MM.1S (cell line): ENCODE results near the gene CA9.

Experiments used
- DNase-seq: peaks from one replicate; pipeline ENCODE4 v3.0.0-alpha.2; 2015
- H2AFZ ChIP-seq: fragments of 300-600 bp; sonication (generic); 2 replicates; pipeline ENCODE4 v1.6.0; 2016; ENCODE audit warnings: antibody characterized with exemption, low read length
- H3F3A ChIP-seq: fragments of 300-600 bp; sonication (generic); 2 replicates; pipeline ENCODE4 v1.6.1; 2016; ENCODE audit warnings: mild to moderate bottlenecking, antibody characterized with exemption, low read length, moderate library complexity, mixed read lengths; ENCODE audit not compliant: insufficient read depth
- H3K27ac ChIP-seq: fragments of 300-600 bp; sonication (generic); 2 replicates; pipeline ENCODE4 v1.5.1; 2016; ENCODE audit warnings: mild to moderate bottlenecking, low read length
- H3K27me3 ChIP-seq: fragments of 300-600 bp; sonication (generic); replicated peaks from 2 replicates; pipeline ENCODE4 v1.6.0; 2016; ENCODE audit warnings: low read length; ENCODE audit not compliant: insufficient read depth
- H3K36me3 ChIP-seq: fragments of 300-600 bp; sonication (generic); replicated peaks from 2 replicates; pipeline ENCODE4 v1.6.1; 2016; ENCODE audit warnings: mild to moderate bottlenecking, low read length, mixed read lengths; ENCODE audit not compliant: insufficient read depth
- H3K4me1 ChIP-seq: fragments of 300-600 bp; sonication (generic); 2 replicates; pipeline ENCODE4 v1.6.1; 2016; ENCODE audit warnings: low read length, mixed read lengths
- H3K4me2 ChIP-seq: fragments of 300-600 bp; sonication (generic); 2 replicates; pipeline ENCODE4 v1.6.0; 2016; ENCODE audit warnings: low read depth, low read length
- H3K4me3 ChIP-seq: fragments of 300-600 bp; sonication (generic); 2 replicates; pipeline ENCODE4 v1.5.1; 2016; ENCODE audit warnings: low read length, mixed read lengths
- H3K79me2 ChIP-seq: fragments of 300-600 bp; sonication (generic); 2 replicates; pipeline ENCODE4 v1.6.1; 2016; ENCODE audit warnings: mixed run types, low read length, mixed read lengths
- H3K9ac ChIP-seq: fragments of 300-600 bp; sonication (generic); 2 replicates; pipeline ENCODE4 v1.6.1; 2016; ENCODE audit warnings: low read length, mixed read lengths
- H3K9me2 ChIP-seq: fragments of 300-600 bp; sonication (generic); replicated peaks from 2 replicates; pipeline ENCODE4 v1.6.1; 2016; ENCODE audit warnings: mild to moderate bottlenecking, low read length, mixed read lengths; ENCODE audit not compliant: insufficient read depth
- H3K9me3 ChIP-seq: fragments of 300-600 bp; sonication (generic); replicated peaks from 2 replicates; pipeline ENCODE4 v1.6.1; 2016; ENCODE audit warnings: mild to moderate bottlenecking, low read length, mixed read lengths; ENCODE audit not compliant: insufficient read depth
- H4K20me1 ChIP-seq: fragments of 300-600 bp; sonication (generic); 2 replicates; pipeline ENCODE4 v1.6.1; 2016; ENCODE audit warnings: mild to moderate bottlenecking, low read length, moderate library complexity, mixed read lengths; ENCODE audit not compliant: insufficient read depth
- EZH2 ChIP-seq: fragments of 300-600 bp; sonication (generic); optimal IDR thresholded peaks from 2 replicates; pipeline ENCODE3; 2017; ENCODE audit warnings: low read depth, mild to moderate bottlenecking, antibody characterized with exemption, low read length, mixed read lengths
- EZH2phosphoT487 ChIP-seq: fragments of 300-600 bp; sonication (generic); IDR thresholded peaks from 2 replicates; pipeline ENCODE4 v1.6.1; 2018; ENCODE audit warnings: antibody characterized with exemption, low read length
- TF ChIP-seq, protein P1 (sequence below): fragments of 300-600 bp; sonication (generic); IDR thresholded peaks from 2 replicates; pipeline ENCODE4 v1.5.1; 2016; ENCODE audit warnings: antibody characterized with exemption, low read length, mixed read lengths

Gene CA9

DNA sequence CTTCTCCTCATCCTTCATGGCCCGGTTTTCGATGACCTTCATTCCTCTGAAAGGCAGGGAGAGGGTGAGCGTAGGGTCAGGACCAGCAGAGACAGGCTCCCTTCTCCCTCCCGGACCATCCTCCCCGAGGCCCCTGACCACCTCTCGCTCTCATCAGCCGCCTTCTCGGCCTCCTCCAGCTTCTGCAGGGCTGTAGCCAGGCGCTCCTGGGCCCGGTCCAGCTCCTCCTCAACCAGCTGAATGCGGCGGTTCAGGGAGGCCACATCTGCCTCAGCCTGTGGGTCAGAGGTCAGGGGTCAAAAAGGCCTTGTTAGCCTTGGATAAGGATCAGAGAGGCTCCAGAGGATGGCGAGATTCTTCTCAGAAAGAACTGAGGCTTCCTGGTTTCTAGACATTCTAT is 11.8 kb downstream of the CA9 start:
- Histone ChIP-seq H3K4me2 (no peak overlapping the region), H3K9ac (no peak overlapping the region), H3K36me3 (no peaks in the 10 kb centered on the region), H3F3A (no peaks in the 10 kb centered on the region), H4K20me1 (no peaks in the 10 kb centered on the region), H3K4me3 (no peak overlapping the region), H3K9me2 (no peaks in the 10 kb centered on the region), H2AFZ (no peak overlapping the region), H3K9me3 (no peaks in the 10 kb centered on the region), H3K27me3 (no peaks in the 10 kb centered on the region), H3K4me1 (no peaks in the 10 kb centered on the region), H3K27ac (no peak overlapping the region), H3K79me2 (no peaks in the 10 kb centered on the region)
- no peak for DNase-seq
- TF ChIP-seq EZH2 (no peak), EZH2phosphoT487 (no peak)
- TF ChIP-seq, protein P1, sequence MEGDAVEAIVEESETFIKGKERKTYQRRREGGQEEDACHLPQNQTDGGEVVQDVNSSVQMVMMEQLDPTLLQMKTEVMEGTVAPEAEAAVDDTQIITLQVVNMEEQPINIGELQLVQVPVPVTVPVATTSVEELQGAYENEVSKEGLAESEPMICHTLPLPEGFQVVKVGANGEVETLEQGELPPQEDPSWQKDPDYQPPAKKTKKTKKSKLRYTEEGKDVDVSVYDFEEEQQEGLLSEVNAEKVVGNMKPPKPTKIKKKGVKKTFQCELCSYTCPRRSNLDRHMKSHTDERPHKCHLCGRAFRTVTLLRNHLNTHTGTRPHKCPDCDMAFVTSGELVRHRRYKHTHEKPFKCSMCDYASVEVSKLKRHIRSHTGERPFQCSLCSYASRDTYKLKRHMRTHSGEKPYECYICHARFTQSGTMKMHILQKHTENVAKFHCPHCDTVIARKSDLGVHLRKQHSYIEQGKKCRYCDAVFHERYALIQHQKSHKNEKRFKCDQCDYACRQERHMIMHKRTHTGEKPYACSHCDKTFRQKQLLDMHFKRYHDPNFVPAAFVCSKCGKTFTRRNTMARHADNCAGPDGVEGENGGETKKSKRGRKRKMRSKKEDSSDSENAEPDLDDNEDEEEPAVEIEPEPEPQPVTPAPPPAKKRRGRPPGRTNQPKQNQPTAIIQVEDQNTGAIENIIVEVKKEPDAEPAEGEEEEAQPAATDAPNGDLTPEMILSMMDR, result no peak

DNA sequence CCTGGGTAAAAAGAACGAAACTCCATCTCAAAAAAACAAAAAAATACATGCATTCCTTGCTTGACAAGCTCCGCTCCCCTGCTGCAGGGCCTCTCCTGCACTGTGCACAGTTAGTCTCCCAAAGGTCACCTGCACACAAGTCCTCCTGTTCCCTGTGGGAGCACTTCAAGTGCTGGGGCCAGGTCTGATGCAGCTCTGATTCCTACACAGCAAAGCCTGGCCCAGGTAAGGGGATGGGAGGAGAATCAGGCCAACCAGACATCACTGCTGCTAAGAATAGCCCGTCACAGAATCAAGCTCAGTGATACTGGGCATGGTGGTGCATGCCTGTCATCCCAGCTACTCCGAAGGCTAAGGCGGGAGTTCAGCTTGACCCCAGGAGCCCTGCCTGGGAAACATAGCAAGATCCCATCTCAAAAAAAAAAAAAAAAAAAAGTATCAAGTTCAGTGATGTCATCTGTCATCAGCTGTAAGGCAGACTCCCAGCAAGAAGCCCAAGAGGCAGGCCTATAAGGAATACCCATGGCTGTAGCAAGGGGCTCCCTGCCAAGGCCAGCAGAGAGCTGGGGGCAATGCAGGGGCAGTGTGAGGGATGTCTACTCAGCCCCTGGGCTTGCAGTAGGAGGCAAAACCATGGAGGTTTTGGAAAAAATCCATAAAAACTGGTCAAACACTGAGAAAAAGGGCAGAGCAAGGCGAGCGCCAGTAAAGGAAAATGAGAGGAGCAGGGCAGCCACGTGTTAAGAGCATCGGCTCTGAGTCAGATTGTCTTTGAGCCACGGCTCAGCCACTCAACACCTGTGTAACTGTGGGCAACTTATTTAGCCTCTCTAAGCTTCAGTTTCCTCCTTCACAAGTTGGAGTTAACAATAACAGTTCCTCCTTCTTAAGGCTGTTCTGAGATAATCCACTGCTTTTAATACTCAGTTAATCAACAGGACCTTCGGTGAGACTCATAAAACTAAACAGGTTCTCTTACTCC is 12.8 kb downstream of the CA9 start:
- TF ChIP-seq, protein P1, result no peak
- TF ChIP-seq EZH2phosphoT487 (no peak), EZH2 (no peak)
- H4K20me1 ChIP-seq, result no peaks in the 10 kb centered on the region
- H3K27ac ChIP-seq, result no peak overlapping the region
- H3K36me3 ChIP-seq, result no peaks in the 10 kb centered on the region
- no peak for DNase-seq
- H3K9ac ChIP-seq, result no peak overlapping the region
- H3K4me1 ChIP-seq, result no peaks in the 10 kb centered on the region
- H3K4me2 ChIP-seq, result no peak overlapping the region
- H3F3A ChIP-seq, result no peaks in the 10 kb centered on the region
- H3K79me2 ChIP-seq, result no peaks in the 10 kb centered on the region
- H3K4me3 ChIP-seq, result no peak overlapping the region
- H3K27me3 ChIP-seq, result 0 out of 2 replicates have a peak, but pooled peaks cover 4% of the 10 kb centered on the region
- no peaks in the 10 kb centered on the region for H3K9me2 ChIP-seq
- H2AFZ ChIP-seq, result no peak overlapping the region
- H3K9me3 ChIP-seq, result no peaks in the 10 kb centered on the region

GRCh38 chr9:35687306-35687705 is 13.6 kb downstream of the CA9 start:
- no peak overlapping the region for H3K27ac ChIP-seq

More at GRCh38 chr9:35687306-35687705, 13.6 kb downstream of the CA9 start:
- Histone ChIP-seq H3K9me3 (no peaks in the 10 kb centered on the region), H4K20me1 (no peaks in the 10 kb centered on the region), H3K4me3 (no peak overlapping the region), H3K27me3 (0 out of 2 replicates have a peak, but pooled peaks cover 4% of the 10 kb centered on the region), H3K9ac (no peak overlapping the region), H3K4me2 (no peak overlapping the region), H2AFZ (no peak overlapping the region), H3F3A (no peaks in the 10 kb centered on the region), H3K79me2 (no peaks in the 10 kb centered on the region), H3K36me3 (no peaks in the 10 kb centered on the region), H3K9me2 (no peaks in the 10 kb centered on the region), H3K4me1 (no peaks in the 10 kb centered on the region)
- DNase-seq, result no peak
- TF ChIP-seq EZH2, result no peak
